ENCODE results near the gene CERKL.

Gene CERKL

DNA sequence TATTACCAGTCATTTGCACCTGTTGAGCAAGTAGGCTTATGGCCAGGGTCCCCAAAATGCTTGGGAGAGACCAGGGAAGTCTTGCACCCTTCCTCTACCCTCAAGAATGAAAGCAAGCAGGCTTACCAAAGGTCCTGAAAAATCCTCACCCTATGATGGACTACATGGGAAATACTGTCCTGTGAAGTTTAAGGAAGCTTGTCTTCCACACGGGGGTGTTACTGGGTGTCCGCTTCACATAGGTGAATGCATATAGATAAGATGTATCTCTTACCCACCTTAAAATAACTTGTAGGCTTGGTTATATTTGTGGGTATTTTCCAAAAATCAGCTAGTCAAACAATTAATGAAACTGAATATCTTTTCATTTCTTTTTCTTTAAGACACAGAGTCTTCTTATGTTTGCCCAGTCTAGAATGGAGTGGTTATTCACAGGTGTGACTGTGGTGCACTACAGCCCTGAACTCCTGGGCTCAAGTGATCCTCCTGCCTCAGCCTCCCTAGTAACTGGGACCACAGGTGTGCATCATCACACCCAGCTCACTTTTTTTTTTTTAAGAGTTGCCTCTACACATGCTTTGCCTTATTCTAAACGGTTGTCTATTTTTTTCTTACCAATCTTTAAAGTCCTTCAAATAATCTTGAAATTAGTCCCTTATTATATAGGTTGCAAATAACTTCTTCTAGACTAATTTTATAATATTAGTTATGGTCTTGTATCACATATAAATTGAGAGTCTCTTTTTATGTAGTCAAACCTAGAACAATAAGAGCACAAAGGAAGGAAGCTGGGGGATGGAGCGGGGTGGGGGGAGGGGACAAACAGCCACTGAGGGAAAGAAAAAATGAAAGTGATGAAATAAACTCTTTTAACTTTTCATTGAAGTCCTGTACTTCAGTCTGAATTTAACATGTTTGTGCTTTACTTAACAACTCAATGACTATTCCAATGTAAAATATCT lies 49.0 kb downstream of the CERKL start:
- H3K4me3 ChIP-seq (ENCODE audit: low read depth in 1 of 2, low read length in 2 of 2) = no peak overlapping the region
- no peak overlapping the region for H3K9ac ChIP-seq (ENCODE audit: low read depth in 1 of 2, low read length in 2 of 2)
- no peaks in the 10 kb centered on the region for H3K9me3 ChIP-seq (ENCODE audit: control insufficient read depth in 1 of 2, low read length in 2 of 2)
- no peaks in the 10 kb centered on the region for H3K27me3 ChIP-seq (ENCODE audit: control insufficient read depth in 1 of 2, insufficient read depth in 2 of 2, low read length in 2 of 2)
- H3K27ac ChIP-seq (ENCODE audit: low read depth, low read length) = no peak overlapping the region
- H3K4me1 ChIP-seq (ENCODE audit: control insufficient read depth in 1 of 2, insufficient read depth in 2 of 2, low read length in 2 of 2) = no peaks in the 10 kb centered on the region
- H3K36me3 ChIP-seq (ENCODE audit: control insufficient read depth in 1 of 2, insufficient read depth in 2 of 2, low read length in 2 of 2) = no peaks in the 10 kb centered on the region

DNA sequence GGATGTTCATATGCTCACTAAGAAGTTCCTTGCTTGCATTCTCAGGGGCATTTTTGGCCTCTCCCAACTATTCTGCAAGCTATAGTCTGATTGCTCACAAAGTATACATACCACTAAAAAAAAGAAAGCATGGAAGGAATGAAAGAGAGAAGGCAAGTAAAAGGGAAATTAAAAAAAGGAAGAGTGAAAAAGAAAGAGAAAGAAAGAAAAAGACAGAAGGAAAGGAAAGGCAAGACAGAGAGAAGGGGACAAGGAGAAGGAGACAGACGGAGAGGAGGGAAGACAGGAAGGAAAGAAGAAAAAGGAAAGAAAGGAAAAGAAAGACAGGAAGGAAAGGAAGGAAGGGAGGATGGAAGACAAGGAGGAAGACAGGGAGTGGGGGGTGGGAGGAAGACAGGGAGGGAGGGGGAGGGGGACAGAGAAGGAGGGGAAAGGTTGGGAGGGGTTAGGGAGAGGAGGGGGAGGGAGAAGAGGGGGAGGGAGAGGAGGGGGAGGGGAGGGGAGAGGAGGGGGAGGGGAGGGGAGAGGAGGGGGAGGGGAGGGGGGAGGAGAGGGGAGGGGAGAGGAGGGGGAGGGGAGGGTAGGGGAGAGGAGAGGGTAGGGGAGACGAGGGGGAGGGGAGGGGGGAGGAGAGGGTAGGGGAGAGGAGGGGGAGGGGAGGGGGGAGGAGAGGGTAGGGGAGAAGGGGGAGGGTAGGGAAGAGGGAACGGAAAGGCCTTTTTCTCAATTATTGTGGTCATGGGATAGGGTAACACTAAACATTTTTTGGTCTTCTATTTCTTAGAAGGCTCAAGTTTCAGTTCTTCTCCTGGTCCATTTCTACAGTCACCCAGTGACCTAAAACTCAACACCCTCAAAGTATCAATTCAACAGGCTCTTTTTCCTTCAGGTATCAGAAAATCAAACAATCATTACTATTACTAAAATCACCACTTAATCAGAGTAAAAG lies 50.7 kb downstream of the CERKL start:
- H3K9me3 ChIP-seq (ENCODE audit: control insufficient read depth in 1 of 2, low read length in 2 of 2) = no peaks in the 10 kb centered on the region
- H3K36me3 ChIP-seq (ENCODE audit: control insufficient read depth in 1 of 2, insufficient read depth in 2 of 2, low read length in 2 of 2) = no peaks in the 10 kb centered on the region
- H3K4me3 ChIP-seq (ENCODE audit: low read depth in 1 of 2, low read length in 2 of 2) = no peak overlapping the region
- H3K27ac ChIP-seq (ENCODE audit: low read depth, low read length) = no peak overlapping the region
- H3K4me1 ChIP-seq (ENCODE audit: control insufficient read depth in 1 of 2, insufficient read depth in 2 of 2, low read length in 2 of 2) = no peaks in the 10 kb centered on the region
- H3K9ac ChIP-seq (ENCODE audit: low read depth in 1 of 2, low read length in 2 of 2) = no peak overlapping the region
- H3K27me3 ChIP-seq (ENCODE audit: control insufficient read depth in 1 of 2, insufficient read depth in 2 of 2, low read length in 2 of 2) = no peaks in the 10 kb centered on the region

DNA sequence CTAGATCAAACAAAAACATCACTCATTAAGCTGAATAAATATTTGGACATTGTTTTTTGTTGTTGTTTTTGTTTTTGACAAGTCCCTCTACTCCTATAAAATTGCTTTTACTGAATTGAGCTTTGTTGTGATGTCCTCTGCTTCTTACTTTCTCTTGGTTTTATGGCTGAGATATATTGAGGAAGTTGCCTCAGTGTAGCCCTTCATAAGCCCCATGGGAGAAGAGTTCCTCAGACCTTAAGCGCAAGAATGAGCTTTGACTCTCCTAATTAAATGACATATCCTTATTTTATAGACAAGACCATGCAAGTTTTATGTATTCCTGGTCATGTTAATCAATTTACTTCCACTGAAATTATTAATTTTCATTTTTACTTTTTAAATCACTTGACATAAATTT lies 54.9 kb downstream of the CERKL start:
- no peaks in the 10 kb centered on the region for H3K36me3 ChIP-seq (ENCODE audit: control insufficient read depth in 1 of 2, insufficient read depth in 2 of 2, low read length in 2 of 2)
- no peaks in the 10 kb centered on the region for H3K4me1 ChIP-seq (ENCODE audit: control insufficient read depth in 1 of 2, insufficient read depth in 2 of 2, low read length in 2 of 2)
- H3K27me3 ChIP-seq (ENCODE audit: control insufficient read depth in 1 of 2, insufficient read depth in 2 of 2, low read length in 2 of 2) = no peaks in the 10 kb centered on the region
- H3K9ac ChIP-seq (ENCODE audit: low read depth in 1 of 2, low read length in 2 of 2) = no peak overlapping the region
- H3K9me3 ChIP-seq (ENCODE audit: control insufficient read depth in 1 of 2, low read length in 2 of 2) = no peaks in the 10 kb centered on the region
- no peak overlapping the region for H3K4me3 ChIP-seq (ENCODE audit: low read depth in 1 of 2, low read length in 2 of 2)
- H3K27ac ChIP-seq (ENCODE audit: low read depth, low read length) = no peak overlapping the region

DNA sequence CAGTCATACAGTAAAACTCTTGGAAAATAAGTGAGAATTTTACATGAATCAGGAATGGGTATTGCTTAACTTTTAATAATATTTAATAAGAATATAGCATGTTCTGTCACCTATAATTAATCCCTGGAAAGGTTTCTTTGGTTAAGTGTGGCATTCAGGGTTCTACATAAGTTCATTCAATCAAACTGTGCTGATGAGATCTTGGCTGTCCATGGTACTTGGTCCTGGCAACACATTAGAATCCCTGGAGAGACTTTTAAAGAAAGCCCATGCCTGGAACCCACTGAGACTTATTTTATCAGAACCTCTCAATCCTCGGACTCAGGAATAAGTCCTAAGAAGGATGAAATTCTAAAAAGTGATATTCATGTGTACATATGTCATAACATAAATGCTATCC lies 60.3 kb downstream of the CERKL start:
- H3K36me3 ChIP-seq (ENCODE audit: control insufficient read depth in 1 of 2, insufficient read depth in 2 of 2, low read length in 2 of 2) = no peaks in the 10 kb centered on the region
- no peak overlapping the region for H3K4me3 ChIP-seq (ENCODE audit: low read depth in 1 of 2, low read length in 2 of 2)
- no peaks in the 10 kb centered on the region for H3K27me3 ChIP-seq (ENCODE audit: control insufficient read depth in 1 of 2, insufficient read depth in 2 of 2, low read length in 2 of 2)
- H3K9me3 ChIP-seq (ENCODE audit: control insufficient read depth in 1 of 2, low read length in 2 of 2) = no peaks in the 10 kb centered on the region
- no peak overlapping the region for H3K27ac ChIP-seq (ENCODE audit: low read depth, low read length)
- peaks cover 0 to 14% of the 10 kb centered on the region in 2 donors for H3K4me1 ChIP-seq (ENCODE audit: control insufficient read depth in 1 of 2, insufficient read depth in 2 of 2, low read length in 2 of 2)
- no peak overlapping the region for H3K9ac ChIP-seq (ENCODE audit: low read depth in 1 of 2, low read length in 2 of 2)

DNA sequence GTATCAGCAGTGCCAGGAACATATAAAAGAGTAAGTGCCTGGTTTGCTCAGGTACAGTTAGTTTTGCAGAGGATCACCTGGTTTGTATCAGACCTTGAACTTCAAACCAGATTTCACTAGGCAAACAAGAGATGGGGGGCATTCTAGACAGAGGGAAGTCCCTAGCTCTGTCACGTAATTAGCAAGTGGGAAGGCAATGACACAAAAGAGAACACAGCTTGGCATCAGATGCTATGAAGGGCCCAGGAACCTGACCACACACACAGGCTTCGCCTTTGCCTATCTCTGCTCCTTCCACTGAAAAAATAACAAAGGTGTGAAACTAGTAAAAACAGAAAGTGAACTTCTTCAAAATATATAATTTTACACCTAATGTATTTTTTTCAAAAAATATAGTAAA lies 62.6 kb downstream of the CERKL start:
- Histone ChIP-seq H3K27me3 (ENCODE audit: control insufficient read depth in 1 of 2, insufficient read depth in 2 of 2, low read length in 2 of 2) (no peaks in the 10 kb centered on the region), H3K4me1 (ENCODE audit: control insufficient read depth in 1 of 2, insufficient read depth in 2 of 2, low read length in 2 of 2) (peaks cover 0 to 14% of the 10 kb centered on the region in 2 donors)

DNA sequence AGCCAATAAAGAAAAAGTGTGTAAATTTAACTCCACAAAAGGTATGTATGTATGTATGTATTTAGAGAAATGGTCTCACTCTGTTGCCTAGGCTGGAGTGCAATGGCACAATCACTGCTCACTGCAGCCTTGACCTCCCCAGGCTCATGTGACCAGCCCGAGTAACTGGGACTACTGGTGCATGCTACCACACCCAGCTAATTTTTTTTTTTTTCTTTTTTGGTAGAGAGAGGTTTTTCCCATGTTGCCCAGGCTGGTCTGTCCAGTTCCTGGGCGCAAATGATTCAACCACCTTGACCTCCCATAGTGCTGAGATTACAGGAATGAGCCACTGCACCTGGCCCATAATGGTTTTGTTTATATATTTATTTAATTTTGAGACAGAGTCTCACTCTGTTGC lies 67.1 kb downstream of the CERKL start:
- Histone ChIP-seq H3K4me1 (ENCODE audit: control insufficient read depth in 1 of 2, insufficient read depth in 2 of 2, low read length in 2 of 2) (peaks cover 13 to 29% of the 10 kb centered on the region in 2 donors), H3K27ac (ENCODE audit: low read depth, low read length) (no peak overlapping the region), H3K36me3 (ENCODE audit: control insufficient read depth in 1 of 2, insufficient read depth in 2 of 2, low read length in 2 of 2) (no peaks in the 10 kb centered on the region), H3K27me3 (ENCODE audit: control insufficient read depth in 1 of 2, insufficient read depth in 2 of 2, low read length in 2 of 2) (no peaks in the 10 kb centered on the region), H3K4me3 (ENCODE audit: low read depth in 1 of 2, low read length in 2 of 2) (no peak overlapping the region), H3K9ac (ENCODE audit: low read depth in 1 of 2, low read length in 2 of 2) (no peak overlapping the region), H3K9me3 (ENCODE audit: control insufficient read depth in 1 of 2, low read length in 2 of 2) (no peaks in the 10 kb centered on the region)

More for the DNA sequence above, 62.6 kb downstream of the CERKL start:
- Histone ChIP-seq H3K27ac (ENCODE audit: low read depth, low read length) (no peak overlapping the region), H3K9me3 (ENCODE audit: control insufficient read depth in 1 of 2, low read length in 2 of 2) (no peaks in the 10 kb centered on the region), H3K4me3 (ENCODE audit: low read depth in 1 of 2, low read length in 2 of 2) (no peak overlapping the region), H3K9ac (ENCODE audit: low read depth in 1 of 2, low read length in 2 of 2) (no peak overlapping the region), H3K36me3 (ENCODE audit: control insufficient read depth in 1 of 2, insufficient read depth in 2 of 2, low read length in 2 of 2) (no peaks in the 10 kb centered on the region)

DNA sequence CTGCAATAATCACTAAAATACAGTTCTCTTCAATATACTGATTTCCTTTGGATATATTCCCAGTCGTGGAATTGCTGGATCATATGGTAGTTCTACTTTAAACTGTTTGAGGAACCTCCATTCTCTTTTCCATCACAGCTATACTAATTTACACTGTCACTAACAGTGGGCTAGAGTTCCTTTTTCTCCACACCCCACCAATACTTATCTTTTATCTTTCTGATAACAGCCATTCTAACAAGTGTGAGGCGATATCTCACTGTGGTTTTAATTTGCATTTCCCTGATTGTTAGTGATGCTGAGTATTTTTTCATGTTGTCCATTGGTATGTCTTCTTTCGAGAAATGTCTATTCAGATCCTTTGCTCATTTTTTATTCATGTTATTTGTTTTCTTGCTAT lies 68.4 kb downstream of the CERKL start:
- Histone ChIP-seq H3K9ac (ENCODE audit: low read depth in 1 of 2, low read length in 2 of 2) (no peak overlapping the region), H3K27ac (ENCODE audit: low read depth, low read length) (no peak overlapping the region), H3K4me3 (ENCODE audit: low read depth in 1 of 2, low read length in 2 of 2) (no peak overlapping the region), H3K27me3 (ENCODE audit: control insufficient read depth in 1 of 2, insufficient read depth in 2 of 2, low read length in 2 of 2) (no peaks in the 10 kb centered on the region), H3K9me3 (ENCODE audit: control insufficient read depth in 1 of 2, low read length in 2 of 2) (no peaks in the 10 kb centered on the region), H3K36me3 (ENCODE audit: control insufficient read depth in 1 of 2, insufficient read depth in 2 of 2, low read length in 2 of 2) (no peaks in the 10 kb centered on the region), H3K4me1 (ENCODE audit: control insufficient read depth in 1 of 2, insufficient read depth in 2 of 2, low read length in 2 of 2) (peaks cover 13 to 28% of the 10 kb centered on the region in 2 donors)

DNA sequence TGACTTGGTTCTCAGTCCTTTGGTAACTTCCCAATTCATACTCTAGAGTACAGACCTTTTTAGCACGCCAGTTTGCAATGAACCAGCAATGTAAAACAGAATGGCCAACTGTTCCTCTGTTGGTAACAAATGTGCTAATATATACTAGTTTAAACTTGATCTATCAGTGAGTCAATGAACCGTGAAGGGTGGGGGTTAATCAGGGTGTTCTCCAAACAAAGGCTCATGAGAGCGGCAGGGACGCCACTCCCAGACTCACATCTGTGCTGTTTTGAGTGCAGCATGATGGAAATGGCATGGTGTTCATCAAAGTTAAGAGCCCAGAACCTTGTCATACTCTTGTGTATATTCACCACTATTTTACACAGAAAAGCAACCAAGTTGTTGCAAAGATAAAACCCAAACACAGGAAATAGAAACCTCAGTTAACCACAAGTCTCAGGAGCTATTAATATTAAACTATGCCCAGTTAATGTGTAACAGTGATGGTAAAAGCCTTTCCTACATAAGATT lies 70.3 kb downstream of the CERKL start:
- Histone ChIP-seq H3K9me3 (ENCODE audit: control insufficient read depth in 1 of 2, low read length in 2 of 2) (no peaks in the 10 kb centered on the region), H3K27me3 (ENCODE audit: control insufficient read depth in 1 of 2, insufficient read depth in 2 of 2, low read length in 2 of 2) (no peaks in the 10 kb centered on the region), H3K4me3 (ENCODE audit: low read depth in 1 of 2, low read length in 2 of 2) (peak overlapping the region; percentile 37 to 50), H3K4me1 (ENCODE audit: control insufficient read depth in 1 of 2, insufficient read depth in 2 of 2, low read length in 2 of 2) (peaks cover 13 to 15% of the 10 kb centered on the region in 2 donors), H3K9ac (ENCODE audit: low read depth in 1 of 2, low read length in 2 of 2) (no peak overlapping the region), H3K27ac (ENCODE audit: low read depth, low read length) (no peak overlapping the region), H3K36me3 (ENCODE audit: control insufficient read depth in 1 of 2, insufficient read depth in 2 of 2, low read length in 2 of 2) (no peaks in the 10 kb centered on the region)

DNA sequence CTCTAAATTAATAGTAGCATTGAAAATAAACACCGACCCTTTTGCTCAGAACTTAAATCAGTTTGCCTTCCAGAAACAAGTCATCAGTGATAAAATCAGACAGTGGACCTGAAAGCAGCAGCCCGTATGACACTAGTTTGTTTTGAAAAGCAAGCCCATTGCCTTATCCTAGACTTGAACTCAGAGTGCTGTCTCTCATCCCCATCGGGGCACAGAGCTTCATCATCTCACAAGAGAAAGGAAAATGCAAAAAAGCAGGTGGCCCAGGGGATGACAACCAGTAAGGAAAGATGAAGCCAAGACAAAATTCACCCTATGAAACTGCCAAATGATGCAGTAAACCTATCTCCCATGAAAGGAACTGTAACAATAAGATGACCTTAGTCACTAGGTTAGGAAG lies 71.2 kb downstream of the CERKL start:
- Histone ChIP-seq H3K27ac (ENCODE audit: low read depth, low read length) (no peak overlapping the region), H3K9ac (ENCODE audit: low read depth in 1 of 2, low read length in 2 of 2) (no peak overlapping the region), H3K9me3 (ENCODE audit: control insufficient read depth in 1 of 2, low read length in 2 of 2) (no peaks in the 10 kb centered on the region)

DNA sequence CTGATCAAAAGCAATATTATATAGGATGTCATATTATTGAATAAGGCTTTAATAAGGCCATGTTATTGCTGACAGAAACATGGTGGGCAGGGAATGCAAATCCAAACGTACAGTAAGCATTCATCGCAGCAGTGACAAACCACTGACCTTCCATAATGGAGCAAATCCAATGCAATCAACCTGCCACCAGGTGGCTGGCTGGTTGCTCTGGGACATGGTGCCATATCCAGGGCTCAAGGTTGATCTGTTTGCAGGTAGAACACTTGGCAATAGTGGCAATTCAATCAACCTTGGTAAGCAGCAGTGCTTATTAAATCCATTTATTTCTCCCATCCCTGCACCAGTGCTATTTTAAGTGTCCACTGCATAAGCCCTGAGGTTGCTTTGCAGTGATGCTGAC lies 75.4 kb downstream of the CERKL start:
- no peak overlapping the region for H3K4me3 ChIP-seq (ENCODE audit: low read depth in 1 of 2, low read length in 2 of 2)
- no peaks in the 10 kb centered on the region for H3K36me3 ChIP-seq (ENCODE audit: control insufficient read depth in 1 of 2, insufficient read depth in 2 of 2, low read length in 2 of 2)
- H3K27ac ChIP-seq (ENCODE audit: low read depth, low read length) = no peak overlapping the region
- H3K9ac ChIP-seq (ENCODE audit: low read depth in 1 of 2, low read length in 2 of 2) = no peak overlapping the region
- no peaks in the 10 kb centered on the region for H3K9me3 ChIP-seq (ENCODE audit: control insufficient read depth in 1 of 2, low read length in 2 of 2)
- H3K27me3 ChIP-seq (ENCODE audit: control insufficient read depth in 1 of 2, insufficient read depth in 2 of 2, low read length in 2 of 2) = no peaks in the 10 kb centered on the region
- peaks cover 8 to 9% of the 10 kb centered on the region in 2 donors for H3K4me1 ChIP-seq (ENCODE audit: control insufficient read depth in 1 of 2, insufficient read depth in 2 of 2, low read length in 2 of 2)

More for the DNA sequence above, 71.2 kb downstream of the CERKL start:
- no peaks in the 10 kb centered on the region for H3K36me3 ChIP-seq (ENCODE audit: control insufficient read depth in 1 of 2, insufficient read depth in 2 of 2, low read length in 2 of 2)
- H3K4me1 ChIP-seq (ENCODE audit: control insufficient read depth in 1 of 2, insufficient read depth in 2 of 2, low read length in 2 of 2) = peaks cover 13 to 15% of the 10 kb centered on the region in 2 donors
- H3K27me3 ChIP-seq (ENCODE audit: control insufficient read depth in 1 of 2, insufficient read depth in 2 of 2, low read length in 2 of 2) = no peaks in the 10 kb centered on the region
- H3K4me3 ChIP-seq (ENCODE audit: low read depth in 1 of 2, low read length in 2 of 2) = no peak overlapping the region

All from duodenal mucosa (tissue), 2 donors.